HG02840 (cell line): ENCODE measurements around the gene RANBP3.
"Not testable (repeated sequence)": the region's sequence is repeated elsewhere in the genome, so short reads cannot be mapped to it uniquely, and the experiment has no call there.

Source experiments
- ATAC-seq: cut with Tn5 transposase; IDR thresholded peaks from one replicate; pipeline ENCODE4 v1.9.1; 2021; ENCODE audit warnings: mild to moderate bottlenecking, moderate library complexity, moderate number of reproducible peaks; ENCODE audit not compliant: unreplicated experiment, low FRiP score

Gene RANBP3, protein sequence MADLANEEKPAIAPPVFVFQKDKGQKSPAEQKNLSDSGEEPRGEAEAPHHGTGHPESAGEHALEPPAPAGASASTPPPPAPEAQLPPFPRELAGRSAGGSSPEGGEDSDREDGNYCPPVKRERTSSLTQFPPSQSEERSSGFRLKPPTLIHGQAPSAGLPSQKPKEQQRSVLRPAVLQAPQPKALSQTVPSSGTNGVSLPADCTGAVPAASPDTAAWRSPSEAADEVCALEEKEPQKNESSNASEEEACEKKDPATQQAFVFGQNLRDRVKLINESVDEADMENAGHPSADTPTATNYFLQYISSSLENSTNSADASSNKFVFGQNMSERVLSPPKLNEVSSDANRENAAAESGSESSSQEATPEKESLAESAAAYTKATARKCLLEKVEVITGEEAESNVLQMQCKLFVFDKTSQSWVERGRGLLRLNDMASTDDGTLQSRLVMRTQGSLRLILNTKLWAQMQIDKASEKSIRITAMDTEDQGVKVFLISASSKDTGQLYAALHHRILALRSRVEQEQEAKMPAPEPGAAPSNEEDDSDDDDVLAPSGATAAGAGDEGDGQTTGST

GRCh38 chr19:5977785-5978605 is at the start of gene RANBP3:
TSS of gene RANBP3 (minus strand) at chr19:5978140. CDS start at chr19:5978082, 58 bp downstream.
- peak; percentile 90 for ATAC-seq

DNA sequence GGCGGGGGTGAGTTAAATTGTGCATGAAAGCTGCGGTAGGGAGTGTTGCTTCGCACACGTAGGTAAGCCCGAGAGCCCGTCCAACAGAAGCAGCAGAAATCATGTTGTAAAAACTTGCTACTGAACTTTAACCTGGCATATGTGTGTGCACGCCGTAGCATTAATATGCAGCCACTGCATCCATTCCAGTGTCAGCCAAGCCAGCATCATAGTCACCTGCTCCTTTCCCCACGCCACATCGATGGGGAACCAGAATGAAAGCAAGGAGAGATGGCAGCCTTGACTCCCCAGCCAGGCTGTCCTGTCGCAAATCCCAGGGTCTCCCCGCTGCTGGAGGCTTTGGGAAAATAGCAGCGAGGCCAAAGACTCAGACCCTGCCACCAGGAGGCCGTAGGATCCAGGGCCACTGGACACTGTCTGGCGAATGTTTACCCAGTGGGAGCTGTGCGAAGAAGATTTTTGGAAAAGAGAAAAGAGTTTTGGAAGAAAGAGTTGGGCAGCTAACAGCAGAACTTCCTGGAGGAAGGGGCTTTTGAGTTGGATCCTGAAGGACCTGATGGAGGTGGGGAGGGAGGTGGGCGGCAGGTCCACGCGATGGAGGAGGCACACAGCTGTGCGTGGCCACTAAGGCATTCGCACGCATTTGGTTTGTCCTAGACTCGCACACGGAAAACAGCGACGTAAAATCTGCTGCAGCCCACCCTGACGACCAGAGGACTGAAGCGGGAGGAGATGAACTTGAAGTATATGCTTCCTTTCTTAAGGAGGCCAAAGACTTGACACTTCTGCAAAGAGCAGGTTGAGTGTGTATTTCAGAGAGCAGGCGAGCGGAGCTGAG is 48.7 kb upstream of the RANBP3 start:
- ATAC-seq, result no peak

DNA sequence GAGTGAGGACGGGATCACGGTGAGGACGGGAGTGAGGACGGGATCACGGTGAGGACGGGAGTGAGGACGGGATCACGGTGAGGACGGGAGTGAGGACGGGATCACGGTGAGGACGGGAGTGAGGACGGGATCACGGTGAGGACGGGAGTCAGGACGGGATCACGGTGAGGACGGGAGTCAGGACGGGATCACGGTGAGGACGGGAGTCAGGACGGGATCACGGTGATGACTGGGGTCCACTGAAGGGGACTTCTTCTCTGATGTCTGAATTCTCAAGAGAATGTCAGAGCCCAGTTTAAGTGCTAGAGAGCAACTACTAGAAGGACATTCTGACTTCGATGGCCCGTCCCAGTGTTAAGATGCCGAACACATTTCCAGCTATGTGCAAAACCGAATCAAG is 46.8 kb upstream of the RANBP3 start:
- ATAC-seq, result not testable (repeated sequence)

DNA sequence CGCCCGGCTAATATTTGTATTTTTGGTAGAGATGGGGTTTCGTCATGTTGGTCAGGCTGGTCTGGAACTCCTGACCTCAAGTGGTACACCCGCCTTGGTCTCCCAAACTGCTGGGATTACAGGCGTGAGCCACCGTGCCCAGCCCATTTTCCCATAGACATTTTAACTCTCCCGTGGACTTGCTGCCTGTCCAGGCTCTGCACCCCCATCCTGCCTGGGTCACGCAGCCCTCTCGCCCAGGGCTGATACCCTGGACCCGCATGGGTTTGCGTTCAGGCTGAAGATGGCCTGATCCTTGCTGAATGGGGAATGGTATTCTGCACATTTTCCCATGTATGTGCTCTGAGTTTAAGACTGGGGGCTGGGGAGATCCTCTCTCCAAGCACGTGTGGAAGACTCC is 46.0 kb upstream of the RANBP3 start:
- ATAC-seq, result no peak

GRCh38 chr19:6023085-6023682 is 45.2 kb upstream of the RANBP3 start:
- no peak for ATAC-seq

DNA sequence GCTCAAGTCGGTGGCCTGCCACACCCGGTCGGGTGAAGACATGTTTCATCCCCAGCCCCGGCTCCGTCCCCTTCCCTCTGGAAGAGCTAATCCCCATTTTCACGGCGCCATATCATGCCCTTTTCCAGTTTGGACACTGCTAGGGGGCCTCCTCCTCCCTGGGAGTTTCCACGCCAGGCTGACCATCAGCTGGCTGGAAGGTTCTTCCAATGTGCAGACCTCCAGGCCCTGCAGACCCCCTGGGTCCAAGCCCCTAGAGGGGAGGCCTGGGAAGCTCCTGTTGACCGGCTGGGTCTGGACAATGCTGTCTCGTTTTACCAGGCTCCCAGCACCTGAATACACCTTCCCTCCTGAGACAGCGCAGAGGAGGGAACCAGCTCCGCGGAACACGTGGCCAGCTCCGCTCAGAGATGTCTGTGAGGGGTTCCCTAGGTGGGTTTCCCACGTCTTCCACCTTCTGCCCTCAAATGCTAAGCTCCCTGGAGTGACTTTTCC is 44.7 kb upstream of the RANBP3 start:
- ATAC-seq, result no peak

GRCh38 chr19:6021878-6022569 is 44.1 kb upstream of the RANBP3 start:
- ATAC-seq, result no peak

GRCh38 chr19:6020972-6021805 is 43.2 kb upstream of the RANBP3 start:
- ATAC-seq, result no peak

DNA sequence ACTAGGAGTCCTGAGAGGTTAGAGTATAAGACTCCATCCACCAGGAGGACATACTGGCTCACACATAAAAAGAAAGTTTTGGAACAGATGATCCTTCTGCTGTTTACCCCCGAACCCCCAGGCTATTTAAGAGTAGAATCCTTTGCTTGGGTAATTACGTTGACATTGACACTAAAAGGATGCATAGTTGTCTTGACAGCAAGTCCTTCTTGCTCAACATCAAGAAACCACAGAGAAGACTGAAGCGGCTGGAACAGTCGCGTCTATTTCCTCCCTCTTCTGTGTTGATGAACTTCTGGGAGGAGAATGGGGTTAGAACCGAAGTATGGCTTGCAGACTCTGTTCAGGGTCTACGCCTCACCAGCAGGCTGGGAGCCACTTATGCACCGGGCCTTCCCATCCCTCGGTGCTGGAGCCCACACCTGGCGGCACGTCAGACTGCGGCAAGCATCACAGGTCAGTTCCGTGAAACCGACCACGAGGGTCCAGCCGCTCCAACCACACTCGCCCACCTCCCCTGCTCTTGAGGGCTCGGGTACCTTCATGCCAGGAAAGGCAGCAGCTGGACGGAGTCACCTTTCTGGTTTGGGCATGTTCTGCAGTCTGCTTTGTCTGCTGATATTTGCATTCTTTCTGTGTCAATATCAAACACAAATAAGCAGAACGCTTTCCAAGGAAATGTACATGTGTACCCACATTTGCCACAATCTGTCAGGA is 42.4 kb upstream of the RANBP3 start:
- ATAC-seq, result no peak

DNA sequence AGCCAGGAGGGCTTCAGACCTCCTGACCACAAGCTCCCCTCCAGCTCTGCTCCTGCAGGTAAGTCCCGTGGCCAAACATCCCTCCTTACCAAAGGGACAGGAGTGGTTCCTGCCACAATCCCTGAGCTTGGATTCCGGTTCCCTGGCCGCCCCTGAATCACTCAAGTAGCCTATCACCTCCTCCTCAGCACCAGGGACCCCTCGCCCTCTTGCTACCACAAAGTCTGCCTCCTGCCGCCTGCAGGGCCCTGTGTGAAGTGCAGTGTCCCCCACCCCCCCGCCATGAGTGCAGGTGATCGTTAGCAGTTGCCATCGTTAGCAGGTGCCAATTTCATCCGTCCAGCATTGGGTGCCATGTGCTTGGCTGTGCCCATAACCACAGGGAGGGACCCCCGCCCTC is 40.8 kb upstream of the RANBP3 start:
- ATAC-seq, result no peak

GRCh38 chr19:6017576-6017975 is 39.6 kb upstream of the RANBP3 start:
- no peak for ATAC-seq

DNA sequence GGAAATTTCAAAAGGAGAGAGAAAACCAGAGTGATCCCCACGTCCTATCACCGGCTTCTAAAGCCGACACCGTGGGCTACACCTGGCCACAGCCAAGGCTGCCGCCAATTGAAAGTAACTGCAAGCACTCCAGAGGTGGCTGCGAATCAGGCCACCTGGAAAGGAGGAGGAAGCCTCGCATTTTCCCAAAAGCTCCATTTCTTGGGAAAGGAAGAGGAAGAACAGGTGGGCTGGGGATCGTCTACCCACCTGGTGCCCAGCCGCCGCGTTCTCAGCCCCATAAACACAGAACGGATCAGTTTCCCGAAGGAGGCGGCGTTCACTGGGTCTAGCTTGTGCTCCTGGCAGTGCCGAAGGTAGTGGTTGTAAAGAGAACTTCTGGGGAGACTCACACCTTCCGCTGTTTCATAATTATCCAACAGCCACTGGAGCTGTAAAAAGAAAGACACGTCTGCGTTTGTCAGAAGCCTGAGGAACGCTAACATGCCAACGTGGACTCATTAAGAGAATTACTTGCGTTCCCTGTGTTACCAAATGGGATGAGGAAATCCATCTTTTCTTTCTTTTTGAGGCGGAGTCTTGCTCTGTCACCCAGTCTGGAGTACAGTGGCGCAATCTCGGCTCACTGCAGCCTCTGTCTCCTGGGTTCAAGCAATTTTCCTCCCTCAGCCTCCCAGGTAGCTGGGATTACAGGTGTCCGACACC is 38.1 kb upstream of the RANBP3 start:
- ATAC-seq, result no peak

- no peak for ATAC-seq
Observed at GRCh38 chr19:6014551-6015135, 36.7 kb upstream of the RANBP3 start.

GRCh38 chr19:6012426-6013170 is 34.7 kb upstream of the RANBP3 start:
- no peak for ATAC-seq

DNA sequence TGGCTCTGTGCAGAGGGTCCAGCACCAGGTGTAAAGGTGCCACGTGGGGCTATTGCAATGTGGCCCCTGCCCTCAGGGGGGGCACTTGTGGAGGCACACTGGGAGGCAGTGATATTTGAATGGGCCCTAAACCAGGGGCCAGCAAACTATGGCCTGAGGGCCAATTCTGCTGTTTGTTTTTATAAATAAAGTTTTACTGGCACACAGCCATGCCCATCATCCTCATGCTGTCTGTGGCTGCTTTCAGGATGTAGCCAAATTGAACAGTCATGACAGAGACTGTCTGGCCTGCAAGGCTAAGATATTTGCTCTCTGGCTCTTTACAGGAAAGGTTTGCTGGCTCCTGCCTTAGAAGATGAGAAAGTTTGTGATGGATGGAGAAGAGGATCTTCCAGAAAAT is 33.9 kb upstream of the RANBP3 start:
- ATAC-seq, result no peak

DNA sequence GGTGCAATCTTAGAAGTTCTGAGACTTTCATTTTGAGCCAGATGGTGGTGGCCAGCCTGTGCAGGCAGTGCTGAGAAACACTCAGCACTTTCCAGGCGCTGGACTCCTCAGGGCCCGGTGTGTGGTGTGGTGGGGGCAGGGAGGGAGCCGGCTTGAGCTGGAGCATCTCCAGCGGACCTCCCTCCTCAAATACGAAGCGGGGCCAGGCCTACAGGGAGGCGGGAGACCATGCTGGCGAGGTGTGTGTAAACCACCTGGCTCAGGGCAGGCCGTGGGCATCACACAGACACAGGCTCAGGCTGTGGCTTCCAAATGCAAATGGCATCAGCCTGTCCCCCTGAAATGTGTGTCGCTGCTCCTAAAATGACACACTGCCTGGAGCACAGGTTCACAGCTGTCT is 33.3 kb upstream of the RANBP3 start:
- ATAC-seq, result no peak
